Stimulated activated CD4-positive, alpha-beta T cell treated with anti-CD3 and anti-CD28 coated beads, Interleukin-15, amount 100 ng/mL, for 24 hours (primary cell): ENCODE measurements around the gene ASL.
"Not testable (repeated sequence)": the region's sequence is repeated elsewhere in the genome, so short reads cannot be mapped to it uniquely, and the experiment has no call there.

Experiments used
- DNase-seq: peaks from one replicate; pipeline ENCODE4 v3.0.0-alpha.2; 2020

ASL gene

DNA sequence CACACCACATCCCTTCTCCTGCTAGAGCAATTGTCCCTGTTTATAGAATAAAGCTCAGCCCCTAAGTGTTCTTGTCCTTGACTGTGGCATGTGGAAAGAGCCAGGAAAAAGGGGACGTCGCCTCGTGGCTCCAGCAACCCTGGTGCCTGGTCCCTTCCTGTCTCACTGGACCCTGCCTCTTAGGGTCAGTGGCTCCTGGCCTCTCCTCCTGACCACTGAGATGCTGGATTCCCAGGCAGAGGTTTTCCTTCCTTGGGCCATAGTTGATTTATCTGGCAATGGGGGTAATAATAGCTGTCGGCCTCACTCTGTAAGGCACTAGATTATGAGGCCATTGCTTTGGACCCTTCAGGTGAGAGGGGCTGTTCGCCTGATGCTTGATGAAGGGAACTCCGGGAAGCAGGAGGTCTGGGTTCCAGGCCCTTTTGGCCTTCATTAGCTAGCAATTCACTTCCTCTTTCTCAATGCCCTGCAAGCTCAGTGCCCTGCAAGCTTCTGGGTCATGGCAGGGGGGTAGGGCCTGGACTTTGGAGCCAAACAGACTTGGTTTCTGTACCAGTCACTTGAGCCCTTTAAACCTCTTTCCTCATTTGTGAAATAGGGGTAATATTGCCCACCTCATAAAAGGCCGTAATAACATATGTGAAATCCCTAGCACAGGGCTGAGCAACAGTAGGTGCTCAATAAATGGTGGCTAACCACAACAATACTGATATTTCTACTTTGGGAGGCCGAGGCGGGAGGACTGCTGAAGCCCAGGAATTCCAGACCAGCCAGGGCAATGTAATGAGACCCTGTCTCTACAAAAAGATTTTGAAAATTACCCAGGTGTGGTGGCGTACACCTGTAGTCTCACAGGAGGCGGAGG, 1.1 kb downstream of the ASL start:
- DNase-seq = no peak

DNA sequence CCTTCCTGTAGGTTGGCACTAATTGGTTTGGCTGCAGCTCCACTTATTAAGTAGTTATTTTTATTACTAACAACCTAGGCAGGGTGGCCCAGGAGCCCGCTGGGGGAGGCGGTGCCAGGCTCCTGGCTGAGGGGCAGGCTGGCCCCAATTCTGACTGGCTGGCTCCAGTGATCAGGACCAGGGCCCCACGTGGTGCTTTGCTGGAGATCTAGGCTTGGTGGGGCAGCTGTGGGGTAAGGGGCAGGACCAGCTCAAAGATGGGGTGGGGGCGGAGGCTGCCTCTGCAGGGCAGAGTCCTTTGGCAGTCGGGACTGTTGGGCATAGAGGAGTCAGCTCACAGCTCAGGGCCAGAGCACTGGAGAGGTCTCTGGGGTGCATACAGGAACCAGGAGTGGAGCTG, 2.4 kb downstream of the ASL start:
- DNase-seq = no peak

DNA sequence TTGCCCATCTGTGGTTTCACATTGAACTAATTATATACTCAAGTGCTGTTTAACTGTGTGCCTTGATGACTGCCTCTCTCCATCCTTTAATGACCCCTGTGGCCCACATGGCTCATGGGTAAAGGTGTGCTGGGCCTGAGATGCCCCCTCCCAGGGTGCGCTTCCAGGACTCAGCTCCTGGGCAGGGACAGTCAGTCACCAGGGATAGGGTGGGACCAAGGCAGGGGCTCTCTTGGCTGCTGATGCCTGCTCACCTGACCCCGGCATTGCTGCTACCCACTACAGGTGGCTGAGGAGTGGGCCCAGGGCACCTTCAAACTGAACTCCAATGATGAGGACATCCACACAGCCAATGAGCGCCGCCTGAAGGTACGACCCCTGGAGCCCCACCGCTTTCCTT, 6.5 kb downstream of the ASL start:
- no peak for DNase-seq

DNA sequence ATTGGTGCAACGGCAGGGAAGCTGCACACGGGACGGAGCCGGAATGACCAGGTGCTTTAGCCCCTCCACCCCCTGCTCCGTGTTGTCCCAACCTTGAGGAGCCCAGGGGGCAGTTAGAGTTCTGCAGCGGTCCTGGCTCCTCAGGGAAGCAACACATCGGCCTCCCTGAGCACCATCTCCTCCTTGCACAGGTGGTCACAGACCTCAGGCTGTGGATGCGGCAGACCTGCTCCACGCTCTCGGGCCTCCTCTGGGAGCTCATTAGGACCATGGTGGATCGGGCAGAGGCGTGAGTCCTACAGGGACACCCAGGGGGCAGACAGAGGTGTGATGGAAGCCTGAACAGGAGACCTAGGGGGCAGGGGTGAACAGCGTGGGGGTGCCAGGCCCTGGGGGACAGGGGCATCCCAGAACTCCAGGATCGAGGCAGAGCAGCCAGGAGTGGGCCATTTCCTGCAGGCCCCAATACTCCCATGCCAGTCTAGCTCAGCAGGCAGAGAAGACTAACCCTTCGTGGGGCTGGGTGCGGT, 7.3 kb downstream of the ASL start:
- DNase-seq = no peak

DNA sequence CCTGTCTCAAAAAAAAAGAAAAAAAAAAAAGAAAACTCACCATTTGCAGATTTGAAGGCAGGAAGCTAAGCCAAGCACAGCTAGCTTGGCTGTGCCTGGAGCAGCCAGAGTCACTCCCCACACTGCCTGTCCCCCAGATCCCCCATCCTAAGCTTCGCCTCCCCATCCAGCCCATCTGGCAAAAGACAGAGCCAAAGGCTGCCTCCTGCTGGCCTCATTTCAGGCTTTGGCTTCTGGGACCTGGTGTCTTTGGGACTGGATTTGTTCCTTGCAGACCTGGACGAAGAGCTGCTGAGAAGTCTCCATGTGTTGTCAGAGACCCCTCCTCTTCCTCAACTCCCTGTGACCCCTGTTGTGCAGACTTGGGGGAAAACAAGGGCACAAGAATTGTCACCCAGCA, 8.1 kb downstream of the ASL start:
- no peak for DNase-seq

DNA sequence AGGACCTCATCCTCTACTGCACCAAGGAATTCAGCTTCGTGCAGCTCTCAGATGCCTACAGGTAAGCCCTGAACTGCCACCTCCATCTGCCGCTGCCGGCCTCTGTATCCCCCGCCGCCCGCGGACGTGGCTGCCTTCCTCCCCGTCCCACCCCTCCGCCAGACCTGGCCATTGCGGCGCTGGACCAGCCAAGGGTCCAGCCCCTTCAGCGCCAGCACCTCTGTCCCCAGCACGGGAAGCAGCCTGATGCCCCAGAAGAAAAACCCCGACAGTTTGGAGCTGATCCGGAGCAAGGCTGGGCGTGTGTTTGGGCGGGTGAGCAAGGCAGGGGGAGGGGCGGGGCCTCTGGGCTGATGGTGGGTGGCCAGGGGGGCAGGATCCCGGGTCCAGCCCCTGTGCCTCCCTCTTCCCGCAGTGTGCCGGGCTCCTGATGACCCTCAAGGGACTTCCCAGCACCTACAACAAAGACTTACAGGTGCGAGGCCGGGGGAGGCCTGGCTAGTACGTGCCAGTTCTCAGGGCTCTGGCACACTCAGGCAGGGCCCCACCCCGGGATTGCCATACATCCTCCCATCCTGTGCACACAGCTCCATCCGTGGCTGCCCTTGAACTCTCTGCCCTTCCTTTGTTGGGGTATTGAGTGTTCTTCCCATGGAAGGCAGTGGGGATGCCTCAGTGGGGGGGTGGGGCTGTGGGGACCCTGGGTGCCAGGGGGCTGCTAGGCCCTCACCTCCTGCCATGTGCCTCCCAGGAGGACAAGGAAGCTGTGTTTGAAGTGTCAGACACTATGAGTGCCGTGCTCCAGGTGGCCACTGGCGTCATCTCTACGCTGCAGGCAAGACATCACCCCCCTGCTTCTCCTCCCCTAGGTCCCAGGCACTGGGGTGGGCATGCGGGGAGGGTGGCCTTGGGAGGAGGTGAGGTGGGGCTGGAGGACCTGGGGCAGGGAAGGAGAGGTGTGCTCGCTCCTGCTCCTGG, 13.5 kb downstream of the ASL start:
- no peak for DNase-seq

DNA sequence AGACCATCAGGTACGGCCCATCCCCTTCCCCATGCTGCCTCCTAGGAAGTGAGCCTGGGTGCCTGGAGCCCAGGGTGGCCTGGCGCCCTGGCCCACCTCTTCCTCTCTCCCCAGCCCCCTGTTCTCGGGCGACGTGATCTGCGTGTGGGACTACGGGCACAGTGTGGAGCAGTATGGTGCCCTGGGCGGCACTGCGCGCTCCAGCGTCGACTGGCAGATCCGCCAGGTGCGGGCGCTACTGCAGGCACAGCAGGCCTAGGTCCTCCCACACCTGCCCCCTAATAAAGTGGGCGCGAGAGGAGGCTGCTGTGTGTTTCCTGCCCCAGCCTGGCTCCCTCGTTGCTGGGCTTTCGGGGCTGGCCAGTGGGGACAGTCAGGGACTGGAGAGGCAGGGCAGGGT, 17.0 kb downstream of the ASL start:
- no peak for DNase-seq

DNA sequence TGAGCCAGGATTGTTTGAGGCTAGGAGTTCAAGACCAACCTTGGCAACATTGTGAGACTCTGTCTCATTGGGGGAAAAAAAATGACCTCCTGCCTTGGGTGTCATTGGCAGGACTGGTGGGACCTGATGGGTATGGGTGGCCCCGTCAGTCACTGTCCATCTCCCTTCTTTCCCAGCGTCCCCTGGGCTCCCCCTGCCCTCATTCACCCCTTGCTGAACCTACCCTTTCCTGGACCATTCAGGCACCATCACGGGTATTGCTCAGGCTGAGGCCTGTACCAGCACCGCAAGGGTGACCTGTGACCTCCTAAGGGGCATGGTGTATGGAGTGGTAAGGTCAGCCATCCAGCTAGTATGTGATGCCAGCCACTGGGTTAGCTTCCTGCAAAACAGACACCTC, 19.4 kb downstream of the ASL start:
- no peak for DNase-seq

DNA sequence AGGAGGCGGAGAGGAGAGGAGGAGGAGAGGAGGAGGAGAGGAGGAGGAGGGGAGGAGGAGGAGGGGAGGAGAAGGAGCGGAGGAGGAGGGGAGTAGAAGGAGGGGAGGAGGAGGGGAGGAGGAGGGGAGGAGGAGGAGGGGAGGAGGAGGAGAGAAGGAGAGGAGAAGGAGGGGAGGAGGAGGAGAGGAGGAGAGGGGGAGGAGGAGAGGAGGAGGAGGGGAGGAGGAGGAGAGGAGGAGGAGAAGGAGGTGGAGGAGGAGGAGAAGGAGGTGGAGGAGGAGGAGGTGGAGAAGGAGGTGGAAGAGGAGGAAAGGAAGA, 23.6 kb downstream of the ASL start:
- DNase-seq = no peak

DNA sequence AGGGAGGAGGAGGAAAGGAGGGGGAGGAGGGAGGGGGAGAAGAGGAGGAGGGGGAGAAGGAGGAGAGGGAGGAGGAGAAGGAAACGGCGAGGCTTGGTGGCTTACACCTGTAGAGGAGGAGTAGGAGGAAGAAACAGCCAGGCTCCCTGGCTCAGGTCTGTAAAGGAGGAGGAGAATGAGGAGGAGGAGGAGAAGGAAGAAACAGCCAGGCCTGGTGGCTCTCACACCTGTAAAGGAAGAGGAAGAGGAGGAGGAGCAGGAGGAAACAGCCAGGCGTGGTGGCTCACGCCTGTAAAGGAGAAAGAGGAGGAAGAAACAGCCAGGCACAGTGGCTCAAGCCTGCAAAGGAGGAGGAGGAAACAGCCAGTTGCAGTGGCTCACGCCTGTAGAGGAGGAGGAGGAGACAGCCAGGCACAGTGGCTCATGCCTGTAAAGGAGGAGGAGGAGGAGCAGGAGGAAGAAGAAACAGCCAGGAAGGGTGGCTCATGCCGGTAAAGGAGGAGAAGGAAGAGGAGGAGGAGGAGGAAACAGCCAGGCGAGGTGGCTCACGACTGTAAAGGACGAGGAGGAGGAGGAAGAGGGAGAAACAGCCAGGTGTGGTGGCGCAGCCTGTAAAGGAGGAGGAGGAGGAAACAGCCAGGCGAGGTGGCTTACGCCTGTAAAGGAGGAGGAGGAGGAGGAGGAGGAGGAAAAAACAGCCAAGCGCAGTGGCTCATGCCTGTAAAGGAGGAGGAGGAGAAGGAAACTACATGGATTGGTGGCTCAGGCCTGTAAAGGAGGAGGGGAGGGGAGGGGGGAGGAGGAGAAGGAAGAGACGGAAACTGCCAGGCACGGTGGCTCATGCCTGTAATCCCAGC, 24.2 kb downstream of the ASL start:
- DNase-seq = peak; percentile 54

DNA sequence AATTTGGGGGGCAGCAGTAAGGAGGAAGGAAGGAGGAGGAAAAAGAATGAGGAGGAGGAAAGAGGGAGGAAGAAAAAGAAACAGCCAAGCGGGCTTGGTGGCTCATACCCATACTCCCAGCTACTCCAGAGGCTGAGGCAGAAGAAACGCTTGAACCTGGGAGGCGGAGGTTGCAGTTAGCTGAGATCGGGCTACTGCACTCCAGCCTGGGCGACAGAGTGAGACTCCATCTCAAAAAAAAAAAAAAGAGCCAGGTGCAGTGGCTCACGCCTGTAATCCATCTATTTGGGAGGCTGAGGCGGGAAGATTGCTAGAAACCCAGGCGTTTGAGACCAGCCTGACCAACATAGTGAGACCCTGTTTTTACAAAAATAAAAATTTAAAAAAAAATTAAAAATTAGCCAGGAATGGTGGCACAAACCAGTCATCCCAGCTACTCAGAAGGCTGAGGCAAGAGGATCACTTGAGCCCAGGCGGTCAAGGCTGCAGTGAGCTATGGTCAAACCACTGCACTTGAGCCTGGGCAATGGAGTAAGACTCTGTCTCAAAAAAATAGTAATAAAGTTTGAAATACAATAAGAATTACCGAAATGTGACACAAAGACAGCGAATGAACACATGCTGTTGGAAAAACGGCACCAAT, 24.9 kb downstream of the ASL start:
- DNase-seq = no peak

DNA sequence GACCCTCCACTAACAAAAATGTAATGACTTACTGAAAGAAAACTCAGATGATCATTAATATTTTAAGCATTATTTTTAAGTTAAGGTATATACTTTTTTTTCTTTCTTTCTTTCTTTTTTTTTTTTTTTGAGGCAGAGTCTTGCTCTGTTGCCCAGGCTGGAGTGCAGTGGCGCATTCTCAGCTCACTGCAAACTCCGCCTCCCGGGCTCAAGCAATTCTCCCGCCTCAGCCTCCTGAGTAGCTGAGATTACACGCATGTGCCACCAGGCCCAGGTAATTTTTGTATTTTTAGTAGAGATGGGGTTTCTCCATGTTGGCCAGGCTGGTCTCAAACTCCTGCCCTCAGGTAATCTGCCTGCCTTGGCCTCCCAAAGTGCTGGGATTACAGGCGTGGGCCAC, 26.5 kb downstream of the ASL start:
- not testable (repeated sequence) for DNase-seq

DNA sequence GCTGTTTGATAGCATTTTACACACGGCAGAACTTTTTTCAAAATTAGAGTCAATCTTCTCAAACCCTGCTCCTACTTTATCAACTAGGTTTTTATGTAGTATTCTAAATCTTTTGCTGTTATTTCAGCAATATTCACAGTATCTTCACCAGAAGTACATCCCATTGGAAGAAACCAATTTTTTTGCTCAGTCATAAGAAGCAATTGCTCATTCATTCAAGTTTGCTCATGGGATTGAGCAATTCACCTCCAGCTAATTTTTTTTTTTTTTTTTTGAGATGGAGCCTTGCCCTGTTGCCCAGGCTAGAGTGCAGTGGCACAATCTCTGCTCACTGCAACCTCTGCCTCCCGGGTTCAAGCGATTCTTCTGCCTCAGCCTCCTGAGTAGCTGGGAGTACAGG, 28.4 kb downstream of the ASL start:
- not testable (repeated sequence) for DNase-seq

DNA sequence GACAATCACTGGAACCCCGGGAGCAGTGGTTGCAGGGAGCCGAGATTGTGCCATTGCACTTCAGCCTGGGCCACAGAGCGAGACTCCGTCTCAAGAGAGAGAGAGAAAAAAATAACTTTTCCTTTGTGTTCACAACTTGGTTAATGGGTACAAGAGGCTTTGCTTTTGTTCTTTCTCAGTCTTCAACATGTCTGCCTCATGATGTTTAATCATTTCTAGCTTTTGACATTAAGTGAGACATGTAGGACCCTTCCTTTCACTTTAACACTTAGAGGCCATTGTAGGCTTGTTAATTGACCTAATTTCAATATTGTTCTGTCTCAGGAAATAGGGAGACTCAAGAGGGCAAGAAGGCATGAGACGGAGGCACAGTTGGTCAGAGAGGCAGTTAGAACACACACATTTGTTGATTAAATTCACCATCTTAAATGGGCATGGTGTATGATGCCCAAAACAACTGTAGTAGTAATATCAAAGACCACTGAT, 29.7 kb downstream of the ASL start:
- DNase-seq = no peak

DNA sequence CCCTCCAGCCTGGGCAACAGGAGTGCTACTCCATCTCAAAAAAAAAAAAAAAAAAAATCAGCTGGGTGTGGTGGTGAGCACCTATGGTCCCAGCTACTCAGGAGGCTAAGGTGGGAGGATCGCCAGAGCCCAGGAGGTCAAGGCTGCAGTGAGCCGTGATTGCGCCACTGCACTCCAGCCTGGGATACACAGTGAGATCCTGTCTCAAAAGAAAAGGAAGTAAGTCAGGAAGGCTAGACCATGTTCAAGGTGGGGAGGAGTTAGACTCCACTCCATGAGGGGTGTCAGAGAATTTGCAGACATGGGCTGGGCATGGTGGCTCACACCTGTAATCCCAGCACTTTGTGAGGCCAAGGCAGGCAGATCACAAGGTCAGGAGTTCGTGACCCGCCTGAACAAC, 32.8 kb downstream of the ASL start:
- DNase-seq = not testable (repeated sequence)

DNA sequence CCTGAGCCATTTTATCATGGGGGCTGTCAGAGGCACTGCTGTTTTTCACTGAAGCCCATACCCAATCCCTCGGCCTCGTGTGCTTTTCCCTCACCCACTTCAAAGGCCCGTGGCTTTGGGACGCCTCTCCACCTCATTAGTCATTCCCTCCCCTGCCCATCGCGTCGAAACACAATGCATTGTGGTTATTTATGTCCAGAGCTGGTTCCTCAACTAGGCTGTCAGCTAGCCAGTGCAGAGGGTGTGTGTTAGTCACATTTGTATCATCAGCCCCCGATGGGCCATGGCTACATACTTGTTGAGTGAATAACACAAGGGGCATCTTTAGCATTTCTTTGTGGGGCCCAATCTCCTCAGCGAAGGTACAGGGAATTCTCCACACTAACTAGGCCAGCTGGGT, 35.2 kb downstream of the ASL start:
- DNase-seq = no peak

DNA sequence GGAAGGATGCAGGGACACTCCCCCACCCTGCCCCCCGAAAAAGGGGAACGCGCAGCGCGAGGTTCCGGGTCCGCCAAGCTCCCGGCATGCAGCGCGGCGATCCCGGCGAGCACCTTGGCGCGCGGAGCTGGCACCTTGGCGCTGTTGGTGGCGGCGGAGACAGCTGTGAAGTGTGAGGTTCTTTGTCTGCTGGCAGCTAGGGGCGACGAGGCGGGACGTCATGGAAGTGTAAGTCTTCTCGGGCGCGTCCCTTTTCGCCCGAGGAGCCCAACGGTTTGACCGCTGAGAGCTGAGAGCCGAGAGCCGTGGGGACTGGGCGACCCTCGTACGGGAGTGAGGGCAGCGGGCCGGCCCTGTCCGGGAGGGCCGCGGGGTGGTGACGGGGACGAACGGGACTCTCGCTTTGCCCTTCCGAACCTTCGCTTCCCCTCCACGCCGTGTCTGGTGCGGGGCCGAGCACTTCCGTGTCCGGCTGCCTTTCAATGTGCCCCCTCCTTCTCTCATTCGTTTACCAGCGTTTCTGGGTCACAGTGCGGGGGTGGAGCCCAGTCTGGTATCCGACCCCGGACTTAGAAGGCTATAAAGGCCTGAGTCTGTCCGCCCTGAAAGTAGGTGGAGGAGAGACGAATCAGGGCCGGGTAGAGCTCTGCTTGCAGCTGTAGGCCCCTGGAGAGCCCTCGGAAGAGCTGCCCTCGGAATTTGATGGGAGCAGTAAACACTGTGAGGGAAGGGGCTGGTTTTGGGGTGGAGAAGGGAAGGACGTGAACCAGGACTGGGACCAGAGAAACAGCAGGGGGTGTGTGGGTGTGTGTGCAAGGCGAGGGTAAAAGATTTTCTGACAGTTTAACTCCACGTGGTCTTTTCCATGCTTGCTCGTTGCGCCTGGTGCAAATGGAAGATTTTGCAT, 39.4 kb downstream of the ASL start, which contains the start of gene CRCP:
CRCP (plus strand) TSS at position 105 of the 907 bp plus-strand sequence; CDS start at position 221, 116 bp downstream.
- DNase-seq = peak; percentile 90

DNA sequence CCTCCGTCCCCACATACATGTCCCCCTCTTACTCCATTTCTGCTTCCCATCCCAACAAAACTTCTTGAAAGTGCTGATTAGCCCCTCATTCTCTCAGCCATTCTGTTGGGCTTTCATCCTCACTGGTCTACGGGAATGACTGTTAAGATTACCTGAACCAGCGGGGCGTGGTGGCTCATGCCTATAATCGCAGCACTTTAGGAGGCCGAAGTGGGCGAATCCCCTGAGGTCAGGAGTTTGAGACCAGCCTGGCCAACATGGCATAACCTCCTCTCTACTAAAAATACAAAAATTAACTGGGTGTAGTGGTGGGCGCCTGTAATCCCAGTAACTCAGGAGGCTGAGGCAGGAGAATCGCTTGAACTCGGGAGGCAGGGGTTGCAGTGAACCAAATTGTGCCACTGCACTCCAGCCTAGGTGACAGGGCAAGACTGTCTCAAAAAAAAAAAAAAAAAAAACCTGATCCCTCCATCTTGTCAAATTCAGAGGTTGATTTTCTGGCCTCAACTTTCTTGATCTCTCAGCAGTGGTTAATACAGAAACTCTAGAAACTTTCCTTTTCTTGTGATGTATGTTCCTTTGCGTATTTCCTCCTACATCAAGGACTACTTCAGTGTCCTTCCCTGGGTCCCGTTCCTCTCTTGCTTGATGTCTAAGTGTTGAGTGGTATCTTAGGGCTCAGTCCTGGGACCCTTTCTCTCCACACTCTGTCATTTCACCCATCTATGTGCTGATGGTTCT, 41.2 kb downstream of the ASL start:
- not testable (repeated sequence) for DNase-seq

DNA sequence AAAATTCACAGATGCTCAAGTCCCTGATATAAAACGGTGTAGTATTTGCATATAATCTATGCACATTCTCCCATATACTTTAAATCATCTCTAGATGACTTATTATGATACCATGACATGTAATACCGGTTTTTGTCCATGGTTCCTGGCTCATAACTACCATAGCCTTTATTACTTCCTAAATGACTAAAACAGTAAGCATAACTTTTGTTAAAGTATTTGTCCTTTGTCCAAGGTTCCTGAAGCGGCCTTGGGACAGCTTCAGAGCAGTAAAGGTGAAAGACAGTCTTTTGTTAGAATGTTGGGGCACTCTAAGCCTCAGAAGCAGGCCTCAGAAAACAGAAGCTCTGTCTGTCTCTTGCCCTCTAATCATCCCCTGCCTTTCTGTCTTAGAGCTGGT, 43.0 kb downstream of the ASL start:
- no peak for DNase-seq

DNA sequence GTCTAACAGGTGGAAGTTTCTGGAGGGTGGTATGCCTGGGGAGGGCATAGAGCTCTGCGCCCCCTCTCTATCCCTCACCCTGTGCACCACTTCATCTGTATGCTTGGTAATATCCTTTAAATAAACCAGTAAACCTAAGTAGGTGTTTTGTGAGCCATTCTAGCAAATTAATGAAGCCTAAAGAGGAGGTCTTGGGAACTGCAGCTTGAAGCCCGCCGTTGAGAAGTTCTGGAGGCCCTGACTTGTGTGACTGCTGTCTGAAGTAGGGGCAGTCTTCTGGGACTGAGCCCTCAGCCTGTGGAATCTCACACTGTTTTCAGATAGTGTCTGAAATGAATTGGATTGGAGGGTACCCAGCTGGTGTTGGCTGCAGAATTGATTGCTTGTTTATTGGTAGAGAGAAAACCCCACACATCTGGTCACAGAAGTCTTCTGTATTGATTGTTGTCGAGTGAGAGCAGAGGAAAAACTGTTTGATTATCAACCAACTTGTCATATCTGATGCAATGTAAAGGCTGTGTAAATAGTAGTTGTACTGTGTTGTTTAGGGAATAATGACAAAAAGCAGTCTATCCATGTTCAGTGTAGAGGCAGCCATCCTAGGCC, 43.7 kb downstream of the ASL start:
- no peak for DNase-seq
